Islet of Langerhans (tissue), 1 donor: ENCODE measurements around the gene HIBCH.
"Not testable (repeated sequence)": the region's sequence is repeated elsewhere in the genome, so short reads cannot be mapped to it uniquely, and the experiment has no call there.

Experiments
- FAIRE-seq: peaks from one replicate; lab custom pipeline; 2011; peaks lifted over from hg19 to GRCh38; lab: Jason Lieb, UNC

HIBCH gene

GRCh38 chr2:190235101-190235500 is 84.5 kb downstream of the HIBCH start:
- FAIRE-seq = no peak

- FAIRE-seq = not testable (repeated sequence)
Observed at GRCh38 chr2:190223989-190224388, 95.6 kb downstream of the HIBCH start.

- FAIRE-seq = not testable (repeated sequence)
Observed at GRCh38 chr2:190222745-190223144, 96.9 kb downstream of the HIBCH start.

GRCh38 chr2:190221429-190221828 is 98.2 kb downstream of the HIBCH start:
- no peak for FAIRE-seq

- FAIRE-seq = no peak
Observed at GRCh38 chr2:190219186-190219585, 100.4 kb downstream of the HIBCH start.

GRCh38 chr2:190217616-190218015 is 102.0 kb downstream of the HIBCH start:
- FAIRE-seq = no peak

- FAIRE-seq = no peak
Observed at GRCh38 chr2:190216829-190217228, 102.8 kb downstream of the HIBCH start.

- no peak for FAIRE-seq
Observed at GRCh38 chr2:190215620-190216019, 104.0 kb downstream of the HIBCH start.

- no peak for FAIRE-seq
Observed at GRCh38 chr2:190214426-190215194, 105.0 kb downstream of the HIBCH start.

GRCh38 chr2:190213441-190214335 is 105.9 kb downstream of the HIBCH start:
- FAIRE-seq = no peak

- no peak for FAIRE-seq
Observed at GRCh38 chr2:190210471-190210870, 109.2 kb downstream of the HIBCH start.

- no peak for FAIRE-seq
Observed at GRCh38 chr2:190209559-190209958, 110.1 kb downstream of the HIBCH start.

- no peak for FAIRE-seq
Observed at GRCh38 chr2:190207930-190208329, 111.7 kb downstream of the HIBCH start.

GRCh38 chr2:190205657-190206056 is 114.0 kb downstream of the HIBCH start:
- no peak for FAIRE-seq

- no peak for FAIRE-seq
Observed at GRCh38 chr2:190202604-190203003, 117.0 kb downstream of the HIBCH start.

- FAIRE-seq = no peak
Observed at GRCh38 chr2:190202018-190202417, 117.6 kb downstream of the HIBCH start.

- no peak for FAIRE-seq
Observed at GRCh38 chr2:190200603-190201002, 119.0 kb downstream of the HIBCH start.

GRCh38 chr2:190199530-190199929 is 120.1 kb downstream of the HIBCH start:
- FAIRE-seq = no peak

- FAIRE-seq = no peak
Observed at GRCh38 chr2:190199109-190199508, 120.5 kb downstream of the HIBCH start.

GRCh38 chr2:190197143-190197720 is 122.4 kb downstream of the HIBCH start:
- FAIRE-seq = no peak

- FAIRE-seq = no peak
Observed at GRCh38 chr2:190190507-190191162, 129.0 kb downstream of the HIBCH start.

- peak; percentile 60 for FAIRE-seq
Observed at GRCh38 chr2:190188289-190188688, 131.3 kb downstream of the HIBCH start.
